SK-N-SH treated with all-trans-retinoic acid at 6 μM for 48 hours (cell line): ENCODE results near the gene CTTN.

Experiments used
- CREB5 ChIP-seq: fragments of 250-450 bp; sonication (Bioruptor Pico); IDR thresholded peaks from 2 replicates; pipeline ENCODE4 v1.5.1; 2020; ENCODE audit warnings: low read depth, mild to moderate bottlenecking, moderate library complexity
- CSRNP3 ChIP-seq: fragments of 250-450 bp; sonication (Bioruptor Pico); IDR thresholded peaks from 2 replicates; pipeline ENCODE4 v1.5.1; 2021; ENCODE audit warnings: mild to moderate bottlenecking, moderate library complexity
- ESRRG ChIP-seq: fragments of 250-450 bp; sonication (Bioruptor Pico); IDR thresholded peaks from 2 replicates; pipeline ENCODE4 v1.6.1; 2021; ENCODE audit warnings: mild to moderate bottlenecking
- PATZ1 ChIP-seq: fragments of 250-450 bp; sonication (Bioruptor Pico); IDR thresholded peaks from 2 replicates; pipeline ENCODE4 v1.8.0; 2020; ENCODE audit warnings: mild to moderate bottlenecking, moderate library complexity, borderline replicate concordance
- ZC3H10 ChIP-seq: fragments of 250-450 bp; sonication (Bioruptor Pico); IDR thresholded peaks from 2 replicates; pipeline ENCODE4 v1.5.1; 2021; ENCODE audit warnings: mild to moderate bottlenecking, moderate library complexity
- ZNF70 ChIP-seq: fragments of 450-650 bp; formaldehyde crosslinking; IDR thresholded peaks from 2 replicates; pipeline ENCODE4 v1.5.0; 2020; ENCODE audit warnings: mild to moderate bottlenecking, moderate library complexity

- TF ChIP-seq ZC3H10, result no peak
- no peak for TF ChIP-seq ESRRG (CRISPR knock-in tag)
- no peak for TF ChIP-seq CREB5 (CRISPR knock-in tag)
- TF ChIP-seq ZNF70 (CRISPR knock-in tag), result no peak
- no peak for TF ChIP-seq CSRNP3 (CRISPR knock-in tag)
- TF ChIP-seq PATZ1, result no peak
These were observed 46.8 kb downstream of the CTTN start for GRCh38 chr11:70445091-70445490.
